ENCODE results near the gene RBMS3.

- TF ChIP-seq CTCF (IDR thresholded peaks at IDR 0.05), result no peak
- TF ChIP-seq EP300 (IDR thresholded peaks at IDR 0.05; ENCODE audit: low read depth), result no peak
Measured at GRCh38 chr3:29955413-29955812, 674.5 kb downstream of the RBMS3 start.
